ENCODE results near the gene TMEFF1. TPM values are rescaled to one million over a fixed set of nuclear protein-coding genes. Genes with fewer than 3 reads are reported as not detected.

Gene TMEFF1
- total RNA-seq, 1 experiment from 2014 or later = 2.7 TPM

GRCh38 chr9:100443781-100444768, 28.9 kb upstream of the TMEFF1 start:
- CTCF ChIA-PET = no interaction called here
- no TSS peak for BruUV-seq (replicated peaks)
- no peak overlapping the region for H3K4me3 Mint-ChIP-seq (ENCODE audit: unreplicated experiment)
- no peak for TF ChIP-seq CTCF (IDR thresholded peaks at IDR 0.05; ENCODE audit: insufficient read depth in 1 of 2, low read depth in 1 of 2, low read length in 1 of 2, severe bottlenecking in 1 of 2, unreplicated experiment in 1 of 2)
- no peak for DNase-seq
- no peak overlapping the region for H3K27ac Mint-ChIP-seq (ENCODE audit: unreplicated experiment)
- H3K9me3 Mint-ChIP-seq (ENCODE audit: unreplicated experiment) = no peaks in the 10 kb centered on the region
- no peaks in the 10 kb centered on the region for H3K27me3 ChIP-seq (replicated peaks; ENCODE audit: control insufficient read depth, insufficient read depth, low read length)
- H3K36me3 Mint-ChIP-seq (ENCODE audit: insufficient read depth, unreplicated experiment) = peaks cover 25% of the 10 kb centered on the region
- H3K27me3 Mint-ChIP-seq (ENCODE audit: insufficient read depth, unreplicated experiment) = no peaks in the 10 kb centered on the region
- no peaks in the 10 kb centered on the region for H3K9me3 ChIP-seq
- POLR2A ChIA-PET = no interaction called here
- H3K4me3 ChIP-seq (ENCODE audit: low read depth, low read length) = no peak overlapping the region
- 0 out of 2 replicates have a peak, but pooled peaks cover 1% of the 10 kb centered on the region for H3K36me3 ChIP-seq (ENCODE audit: control insufficient read depth, insufficient read depth, low read length)
- peaks cover 7% of the 10 kb centered on the region for H3K4me1 Mint-ChIP-seq (ENCODE audit: low read depth, unreplicated experiment)
- intact Hi-C loops (cut with micrococcal nuclease; ENCODE audit: unreplicated experiment) = loop anchor here (5.0 kb wide), 1 partner anchor 63 kb away; no protein-coding TSS in a partner anchor
- no peaks in the 10 kb centered on the region for H3K4me1 ChIP-seq

GRCh38 chr9:100445161-100445902, 27.6 kb upstream of the TMEFF1 start:
- no peaks in the 10 kb centered on the region for H3K9me3 ChIP-seq
- Mint-ChIP-seq H3K27ac (ENCODE audit: unreplicated experiment) (no peak overlapping the region), H3K27me3 (ENCODE audit: insufficient read depth, unreplicated experiment) (no peaks in the 10 kb centered on the region), H3K9me3 (ENCODE audit: unreplicated experiment) (no peaks in the 10 kb centered on the region), H3K36me3 (ENCODE audit: insufficient read depth, unreplicated experiment) (peaks cover 20% of the 10 kb centered on the region), H3K4me3 (ENCODE audit: unreplicated experiment) (no peak overlapping the region), H3K4me1 (ENCODE audit: low read depth, unreplicated experiment) (no peaks in the 10 kb centered on the region)
- ChIA-PET CTCF (no interaction called here), POLR2A (no interaction called here)
- intact Hi-C loops (cut with micrococcal nuclease; ENCODE audit: unreplicated experiment) = loop anchor here (1.0 kb wide), 1 partner anchor 150 kb away; no protein-coding TSS in a partner anchor
- no peak overlapping the region for H3K4me3 ChIP-seq (ENCODE audit: low read depth, low read length)
- no peaks in the 10 kb centered on the region for H3K27me3 ChIP-seq (replicated peaks; ENCODE audit: control insufficient read depth, insufficient read depth, low read length)
- no TSS peak for BruUV-seq (replicated peaks)
- H3K4me1 ChIP-seq = no peaks in the 10 kb centered on the region
- 0 out of 2 replicates have a peak, but pooled peaks cover 1% of the 10 kb centered on the region for H3K36me3 ChIP-seq (ENCODE audit: control insufficient read depth, insufficient read depth, low read length)
- DNase-seq = no peak
- no peak for TF ChIP-seq CTCF (IDR thresholded peaks at IDR 0.05; ENCODE audit: insufficient read depth in 1 of 2, low read depth in 1 of 2, low read length in 1 of 2, severe bottlenecking in 1 of 2, unreplicated experiment in 1 of 2)

- H3K27ac Mint-ChIP-seq (ENCODE audit: unreplicated experiment) = no peak overlapping the region
Measured at GRCh38 chr9:100445903-100446549, 26.9 kb upstream of the TMEFF1 start.

More at GRCh38 chr9:100445903-100446549, 26.9 kb upstream of the TMEFF1 start:
- no peaks in the 10 kb centered on the region for H3K27me3 Mint-ChIP-seq (ENCODE audit: insufficient read depth, unreplicated experiment)
- intact Hi-C loops (cut with micrococcal nuclease; ENCODE audit: unreplicated experiment) = loop anchor here (1.0 kb wide), 1 partner anchor 149 kb away; no protein-coding TSS in a partner anchor
- Histone ChIP-seq H3K4me1 (no peaks in the 10 kb centered on the region), H3K4me3 (ENCODE audit: low read depth, low read length) (no peak overlapping the region), H3K27me3 (replicated peaks; ENCODE audit: control insufficient read depth, insufficient read depth, low read length) (no peaks in the 10 kb centered on the region), H3K9me3 (no peaks in the 10 kb centered on the region), H3K36me3 (ENCODE audit: control insufficient read depth, insufficient read depth, low read length) (0 out of 2 replicates have a peak, but pooled peaks cover 2% of the 10 kb centered on the region)
- no peak for TF ChIP-seq CTCF (IDR thresholded peaks at IDR 0.05; ENCODE audit: insufficient read depth in 1 of 2, low read depth in 1 of 2, low read length in 1 of 2, severe bottlenecking in 1 of 2, unreplicated experiment in 1 of 2)
- DNase-seq = no peak
- BruUV-seq (replicated peaks) = no TSS peak
- H3K36me3 Mint-ChIP-seq (ENCODE audit: insufficient read depth, unreplicated experiment) = peaks cover 25% of the 10 kb centered on the region
- ChIA-PET CTCF (no interaction called here), POLR2A (no interaction called here)
- no peak overlapping the region for H3K4me3 Mint-ChIP-seq (ENCODE audit: unreplicated experiment)
- no peaks in the 10 kb centered on the region for H3K9me3 Mint-ChIP-seq (ENCODE audit: unreplicated experiment)
- H3K4me1 Mint-ChIP-seq (ENCODE audit: low read depth, unreplicated experiment) = no peaks in the 10 kb centered on the region
